Astrocyte (in vitro differentiated cells and primary cell): Measurements from ENCODE around the gene COPS9. TPM values are rescaled to one million over a fixed set of nuclear protein-coding genes. Genes with fewer than 3 reads are reported as not detected.

Experiments used
- DNase-seq: peaks from one replicate; pipeline ENCODE4 v3.0.0-alpha.2; 2010; ENCODE audit warnings: low read depth
- FAIRE-seq: peaks from 2 replicates; lab custom pipeline; 2011; peaks lifted over from hg19 to GRCh38; lab: Jason Lieb, UNC
- H2AFZ ChIP-seq: 2 replicates; pipeline ENCODE4 v1.6.0; 2012; ENCODE audit warnings: low read depth, low read length, inconsistent platforms
- H3K27ac ChIP-seq: 2 replicates; pipeline ENCODE4 v1.5.1; 2011; ENCODE audit warnings: low read depth, low read length, inconsistent platforms
- H3K27me3 ChIP-seq: 2 replicates; pipeline ENCODE4 v1.6.0; 2011; ENCODE audit warnings: low read length, inconsistent platforms; ENCODE audit not compliant: insufficient read depth
- H3K36me3 ChIP-seq: 2 replicates; pipeline ENCODE4 v1.5.1; 2011; ENCODE audit warnings: low read length, inconsistent platforms; ENCODE audit not compliant: insufficient read depth
- H3K4me1 ChIP-seq: 2 replicates; pipeline ENCODE4 v1.5.1; 2011; ENCODE audit warnings: low read length, inconsistent platforms; ENCODE audit not compliant: insufficient read depth
- H3K4me2 ChIP-seq: 2 replicates; pipeline ENCODE4 v1.6.0; 2012; ENCODE audit warnings: low read length, inconsistent platforms
- H3K4me3 ChIP-seq: 2 replicates; pipeline ENCODE4 v1.5.1; 2011; ENCODE audit warnings: low read depth, mild to moderate bottlenecking, low read length, inconsistent platforms; ENCODE audit not compliant: insufficient read depth
- H3K79me2 ChIP-seq: 2 replicates; pipeline ENCODE4 v1.6.0; 2012; ENCODE audit warnings: mild to moderate bottlenecking, low read length, inconsistent platforms; ENCODE audit not compliant: insufficient read depth
- H3K9ac ChIP-seq: 2 replicates; pipeline ENCODE4 v1.6.0; 2012; ENCODE audit warnings: mild to moderate bottlenecking, low read length, inconsistent platforms
- H3K9me3 ChIP-seq: 2 replicates; pipeline ENCODE4 v1.5.1; 2012; ENCODE audit warnings: low read depth, mild to moderate bottlenecking, low read length, inconsistent platforms; ENCODE audit not compliant: insufficient read depth
- H4K20me1 ChIP-seq: 2 replicates; pipeline ENCODE4 v1.6.0; 2012; ENCODE audit warnings: low read length, inconsistent platforms; ENCODE audit not compliant: insufficient read depth
- H3K27ac Mint-ChIP-seq: one replicate; pipeline ENCODE4 v1.8.0; 2021; ENCODE audit warnings: mild to moderate bottlenecking, mixed read lengths; ENCODE audit not compliant: unreplicated experiment
- H3K27me3 Mint-ChIP-seq: one replicate; pipeline ENCODE4 v1.8.0; 2021; ENCODE audit warnings: low read depth, mixed read lengths; ENCODE audit not compliant: unreplicated experiment
- H3K36me3 Mint-ChIP-seq: one replicate; pipeline ENCODE4 v1.8.0; 2021; ENCODE audit warnings: low read depth, mixed read lengths; ENCODE audit not compliant: unreplicated experiment
- H3K4me1 Mint-ChIP-seq: one replicate; pipeline ENCODE4 v1.8.0; 2021; ENCODE audit warnings: low read depth, mixed read lengths; ENCODE audit not compliant: unreplicated experiment
- H3K4me3 Mint-ChIP-seq: one replicate; pipeline ENCODE4 v1.8.0; 2021; ENCODE audit warnings: mild to moderate bottlenecking, moderate library complexity, mixed read lengths; ENCODE audit not compliant: unreplicated experiment
- H3K9me3 Mint-ChIP-seq: one replicate; pipeline ENCODE4 v1.8.0; 2021; ENCODE audit warnings: mild to moderate bottlenecking, mixed read lengths; ENCODE audit not compliant: unreplicated experiment
- CTCF ChIP-seq: IDR thresholded peaks from 2 replicates; pipeline ENCODE4 v1.5.1; 2011; ENCODE audit warnings: low read depth, mild to moderate bottlenecking, inconsistent platforms, low read length, moderate library complexity; ENCODE audit not compliant: insufficient read depth
- EZH2 ChIP-seq: IDR thresholded peaks from 2 replicates; pipeline ENCODE4 v1.6.1; 2012; ENCODE audit warnings: mild to moderate bottlenecking, low read length, inconsistent platforms; ENCODE audit not compliant: insufficient read depth
- total RNA-seq: library from RNA; stranded (reverse); gene quantifications from 2 replicates; pipeline ENCODE4 v1.2.1, GENCODE V29; 2021

COPS9 gene
- total RNA-seq, 1 donor from 2014 or later = 192 TPM

GRCh38 chr2:240140511-240140910 lies 4.4 kb upstream of the COPS9 start, which contains the start of gene OTOS:
OTOS (minus strand) TSS chr2:240140658; CDS start chr2:240140326, 332 bp downstream.
- Histone ChIP-seq H3K27ac (no peak within 1 kb of the TSS), H4K20me1 (peaks cover 2% of the 10 kb centered on the region), H3K36me3 (no peaks in the 10 kb centered on the region), H3K27me3 (peaks cover 4% of the 10 kb centered on the region), H3K4me2 (peak within 1 kb of the TSS; percentile 22), H3K79me2 (peaks cover 6% of the 10 kb centered on the region), H2AFZ (peak within 1 kb of the TSS; percentile 41), H3K9ac (peak within 1 kb of the TSS; percentile 18), H3K4me3 (no peak within 1 kb of the TSS), H3K4me1 (peaks cover 2% of the 10 kb centered on the region), H3K9me3 (no peaks in the 10 kb centered on the region)
- TF ChIP-seq CTCF = no peak
- TF ChIP-seq EZH2 = no peak
- no peak for DNase-seq
- Mint-ChIP-seq H3K9me3 (no peaks in the 10 kb centered on the region), H3K36me3 (no peaks in the 10 kb centered on the region), H3K4me3 (no peak within 1 kb of the TSS), H3K27ac (no peak within 1 kb of the TSS), H3K27me3 (peaks cover 26% of the 10 kb centered on the region), H3K4me1 (peaks cover 2% of the 10 kb centered on the region)
- no peak for FAIRE-seq

DNA sequence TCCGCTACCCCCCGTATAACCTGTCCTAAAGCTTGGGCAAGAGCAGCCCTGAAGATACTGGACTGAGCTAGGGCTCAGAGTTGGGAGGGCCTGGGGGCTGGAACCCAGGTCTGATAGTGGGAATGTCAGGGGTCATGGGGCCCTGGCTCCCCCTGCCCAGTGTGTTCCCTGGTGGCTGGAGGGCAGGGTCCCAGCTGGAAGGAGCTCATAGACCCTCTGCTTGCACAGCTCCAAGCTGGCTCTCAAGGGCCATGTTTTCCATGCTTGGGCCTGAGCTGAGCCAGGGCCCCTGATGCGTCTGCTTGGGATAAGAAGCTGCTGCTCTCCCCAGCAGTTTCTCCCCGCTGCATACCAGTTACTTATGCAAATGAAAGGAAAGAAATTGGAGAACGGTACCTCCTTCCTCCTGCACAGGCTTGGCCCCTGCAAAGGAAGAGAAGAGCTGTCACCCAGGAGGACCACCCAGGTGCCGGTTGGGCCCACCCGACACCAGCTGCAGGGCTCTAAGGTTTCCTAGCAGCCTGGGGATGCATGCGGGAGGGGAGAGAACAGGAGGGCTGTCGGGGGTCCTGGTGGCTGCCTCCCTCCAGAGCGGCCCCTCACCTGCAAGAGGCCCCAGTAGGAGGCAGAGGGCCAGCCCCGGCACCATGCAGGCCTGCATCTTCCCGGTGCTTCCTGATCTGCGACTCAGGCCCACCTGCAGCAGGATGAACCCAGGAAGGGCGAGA lies 3.7 kb upstream of the COPS9 start:
- no peak overlapping the region for H3K27ac Mint-ChIP-seq
- Histone ChIP-seq H3K27ac (no peak overlapping the region), H3K36me3 (no peaks in the 10 kb centered on the region), H3K27me3 (peaks cover 4% of the 10 kb centered on the region), H3K4me1 (peaks cover 9% of the 10 kb centered on the region), H3K4me3 (no peak overlapping the region), H3K79me2 (peaks cover 13% of the 10 kb centered on the region), H2AFZ (no peak overlapping the region), H4K20me1 (peaks cover 9% of the 10 kb centered on the region), H3K4me2 (no peak overlapping the region), H3K9me3 (no peaks in the 10 kb centered on the region), H3K9ac (no peak overlapping the region)
- TF ChIP-seq EZH2 = no peak
- TF ChIP-seq CTCF = no peak
- H3K4me3 Mint-ChIP-seq = no peak overlapping the region
- no peak for DNase-seq
- H3K4me1 Mint-ChIP-seq = peaks cover 8% of the 10 kb centered on the region
- peaks cover 26% of the 10 kb centered on the region for H3K27me3 Mint-ChIP-seq
- H3K36me3 Mint-ChIP-seq = no peaks in the 10 kb centered on the region
- FAIRE-seq = no peak
- H3K9me3 Mint-ChIP-seq = no peaks in the 10 kb centered on the region

DNA sequence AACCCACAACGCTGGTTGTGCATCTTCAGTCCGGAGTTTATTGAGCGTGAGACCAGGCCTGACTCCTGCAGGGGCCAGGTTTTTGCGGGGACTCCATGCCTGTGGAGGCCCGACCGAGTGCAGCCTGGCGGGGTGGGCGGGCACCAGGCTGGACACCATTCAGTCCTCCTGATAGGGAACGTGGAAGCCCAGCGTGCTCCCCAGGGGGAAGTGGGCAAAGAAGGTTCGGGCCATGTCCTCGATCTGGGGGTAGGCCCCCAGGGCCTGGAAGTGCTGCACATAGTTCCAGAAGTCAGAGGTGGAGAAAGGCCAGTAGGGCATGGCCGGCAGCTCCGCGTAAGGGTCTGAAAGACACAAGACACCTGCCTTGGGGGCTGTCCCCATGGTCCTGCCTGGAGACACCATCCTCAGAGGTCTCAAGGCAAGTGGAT lies 2.9 kb upstream of the COPS9 start:
- TF ChIP-seq CTCF (no peak), EZH2 (no peak)
- Histone ChIP-seq H2AFZ (no peak overlapping the region), H3K9me3 (no peaks in the 10 kb centered on the region), H3K27me3 (peaks cover 4% of the 10 kb centered on the region), H3K27ac (no peak overlapping the region), H3K36me3 (no peaks in the 10 kb centered on the region), H3K4me3 (no peak overlapping the region), H3K4me1 (peaks cover 11% of the 10 kb centered on the region), H3K4me2 (no peak overlapping the region), H4K20me1 (peaks cover 17% of the 10 kb centered on the region), H3K9ac (no peak overlapping the region), H3K79me2 (peaks cover 21% of the 10 kb centered on the region)
- DNase-seq = no peak
- Mint-ChIP-seq H3K27ac (no peak overlapping the region), H3K9me3 (no peaks in the 10 kb centered on the region), H3K27me3 (peaks cover 26% of the 10 kb centered on the region), H3K36me3 (no peaks in the 10 kb centered on the region), H3K4me1 (peaks cover 15% of the 10 kb centered on the region), H3K4me3 (no peak overlapping the region)
- FAIRE-seq = no peak
